Endodermal cell (in vitro differentiated cells): ENCODE data around the gene NUDT4. TPM values are rescaled to one million over a fixed set of nuclear protein-coding genes. Genes with fewer than 3 reads are reported as not detected.

Source experiments
- DNase-seq: peaks from one replicate; pipeline ENCODE4 v3.0.0-alpha.2; 2017
- H3K27ac ChIP-seq: 2 replicates; pipeline ENCODE4 v1.5.1; 2013; ENCODE audit warnings: mild to moderate bottlenecking, low read depth, low read length, moderate library complexity
- H3K27me3 ChIP-seq: 2 replicates; pipeline ENCODE4 v1.6.1; 2013; ENCODE audit warnings: mild to moderate bottlenecking, low read length, moderate library complexity; ENCODE audit not compliant: insufficient read depth, control insufficient read depth, poor library complexity, severe bottlenecking
- H3K36me3 ChIP-seq: 2 replicates; pipeline ENCODE4 v1.7.0; 2013; ENCODE audit warnings: mild to moderate bottlenecking, low read length, moderate library complexity; ENCODE audit not compliant: control insufficient read depth, insufficient read depth
- H3K4me1 ChIP-seq: one replicate; pipeline ENCODE4 v1.7.0; 2013; ENCODE audit warnings: low read length; ENCODE audit not compliant: control insufficient read depth, insufficient read depth
- H3K4me3 ChIP-seq: 2 replicates; pipeline ENCODE4 v1.5.1; 2013; ENCODE audit warnings: mild to moderate bottlenecking, low read length, moderate library complexity
- H3K9ac ChIP-seq: 2 replicates; pipeline ENCODE4 v1.6.1; 2013; ENCODE audit warnings: mild to moderate bottlenecking, low read length, moderate library complexity; ENCODE audit not compliant: poor library complexity, severe bottlenecking; ENCODE audit errors: extremely low read depth
- H3K9me3 ChIP-seq: 2 replicates; pipeline ENCODE4 v1.6.1; 2013; ENCODE audit warnings: mild to moderate bottlenecking, low read length, moderate library complexity; ENCODE audit not compliant: control insufficient read depth
- H3K27ac Mint-ChIP-seq: 2 replicates; pipeline ENCODE4 v1.8.0; 2020; ENCODE audit warnings: mixed read lengths
- H3K27me3 Mint-ChIP-seq: 2 replicates; pipeline ENCODE4 v1.8.0; 2021; ENCODE audit warnings: mild to moderate bottlenecking, mixed read lengths; ENCODE audit not compliant: insufficient read depth
- H3K36me3 Mint-ChIP-seq: 2 replicates; pipeline ENCODE4 v1.8.0; 2020; ENCODE audit warnings: low read depth, mixed read lengths
- H3K4me1 Mint-ChIP-seq: 2 replicates; pipeline ENCODE4 v1.8.0; 2020; ENCODE audit warnings: mixed read lengths
- H3K4me3 Mint-ChIP-seq: 2 replicates; pipeline ENCODE4 v1.8.0; 2020; ENCODE audit warnings: mild to moderate bottlenecking, moderate library complexity, mixed read lengths
- H3K9me3 Mint-ChIP-seq: 2 replicates; pipeline ENCODE4 v1.8.0; 2020; ENCODE audit warnings: mild to moderate bottlenecking, mixed read lengths
- WGBS, 2 experiments: methylation state at CpG; one replicate each; pipeline versions ENCODE4 v1.1.5 to v1.1.7; 2013; ENCODE audit warnings: missing lambda C conversion rate in 2 of 2, mixed read lengths in 1 of 2; ENCODE audit not compliant: insufficient coverage in 1 of 2, insufficient read length in 1 of 2; 5-methylcytosine and 5-hydroxymethylcytosine counted together
- total RNA-seq, 2 donors: library from RNA; stranded (reverse); fragmentation: NEBNext Ultra II Directional in 1 of 2; extraction: Animal tissue kit (Norgen Biotek cat#: 25700) in 1 of 2; gene quantifications; 2 replicates in 1 of 2; 3 replicates in 1 of 2; pipeline ENCODE4 v1.2.1, GENCODE V29; 2021
- TF ChIP-seq, protein P1 (sequence below): fragments of 200-600 bp; sonication (generic); conservative IDR thresholded peaks from 2 replicates; pipeline ENCODE4 v1.5.0; 2021; ENCODE audit warnings: antibody characterized with exemption, mild to moderate bottlenecking

Gene NUDT4
- total RNA-seq, 2 donors from 2014 or later = 334 to 453 TPM

DNA sequence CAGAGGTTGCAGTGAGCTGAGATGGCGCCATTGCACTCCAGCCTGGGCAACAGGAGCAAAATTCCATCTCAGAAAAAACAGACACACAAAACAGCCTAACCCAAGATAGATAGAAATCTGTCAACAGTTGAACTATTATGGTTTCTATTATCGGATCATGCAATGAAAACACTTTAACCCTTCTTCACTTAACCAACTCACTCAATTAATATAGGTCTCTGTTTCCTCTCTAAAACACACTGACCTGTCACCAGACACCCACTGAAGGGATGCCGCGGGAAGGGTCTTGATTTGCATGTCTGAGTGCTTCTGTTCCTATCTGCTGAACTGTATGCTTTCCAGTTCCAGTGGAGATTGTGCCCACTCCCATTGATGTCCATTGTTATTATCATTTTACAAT lies 38.0 kb upstream of the NUDT4 start:
- H3K4me1 Mint-ChIP-seq = peaks cover 10% of the 10 kb centered on the region
- H3K9me3 Mint-ChIP-seq = no peaks in the 10 kb centered on the region
- H3K27ac Mint-ChIP-seq = no peak overlapping the region
- H3K36me3 Mint-ChIP-seq = peaks cover 2% of the 10 kb centered on the region
- no peak overlapping the region for H3K4me3 ChIP-seq
- no peaks in the 10 kb centered on the region for H3K9me3 ChIP-seq
- TF ChIP-seq, protein P1, sequence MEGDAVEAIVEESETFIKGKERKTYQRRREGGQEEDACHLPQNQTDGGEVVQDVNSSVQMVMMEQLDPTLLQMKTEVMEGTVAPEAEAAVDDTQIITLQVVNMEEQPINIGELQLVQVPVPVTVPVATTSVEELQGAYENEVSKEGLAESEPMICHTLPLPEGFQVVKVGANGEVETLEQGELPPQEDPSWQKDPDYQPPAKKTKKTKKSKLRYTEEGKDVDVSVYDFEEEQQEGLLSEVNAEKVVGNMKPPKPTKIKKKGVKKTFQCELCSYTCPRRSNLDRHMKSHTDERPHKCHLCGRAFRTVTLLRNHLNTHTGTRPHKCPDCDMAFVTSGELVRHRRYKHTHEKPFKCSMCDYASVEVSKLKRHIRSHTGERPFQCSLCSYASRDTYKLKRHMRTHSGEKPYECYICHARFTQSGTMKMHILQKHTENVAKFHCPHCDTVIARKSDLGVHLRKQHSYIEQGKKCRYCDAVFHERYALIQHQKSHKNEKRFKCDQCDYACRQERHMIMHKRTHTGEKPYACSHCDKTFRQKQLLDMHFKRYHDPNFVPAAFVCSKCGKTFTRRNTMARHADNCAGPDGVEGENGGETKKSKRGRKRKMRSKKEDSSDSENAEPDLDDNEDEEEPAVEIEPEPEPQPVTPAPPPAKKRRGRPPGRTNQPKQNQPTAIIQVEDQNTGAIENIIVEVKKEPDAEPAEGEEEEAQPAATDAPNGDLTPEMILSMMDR = no peak
- no peaks in the 10 kb centered on the region for H3K36me3 ChIP-seq
- 96 to 100% methylated on average over 3 to 4 of the region's 4 CpGs for WGBS, 2 experiments
- H3K4me1 ChIP-seq = no peaks in the 10 kb centered on the region
- no peak overlapping the region for H3K9ac ChIP-seq
- H3K27me3 ChIP-seq = no peaks in the 10 kb centered on the region
- H3K27ac ChIP-seq = no peak overlapping the region
- no peak overlapping the region for H3K4me3 Mint-ChIP-seq
- DNase-seq = no peak
- H3K27me3 Mint-ChIP-seq = no peaks in the 10 kb centered on the region

DNA sequence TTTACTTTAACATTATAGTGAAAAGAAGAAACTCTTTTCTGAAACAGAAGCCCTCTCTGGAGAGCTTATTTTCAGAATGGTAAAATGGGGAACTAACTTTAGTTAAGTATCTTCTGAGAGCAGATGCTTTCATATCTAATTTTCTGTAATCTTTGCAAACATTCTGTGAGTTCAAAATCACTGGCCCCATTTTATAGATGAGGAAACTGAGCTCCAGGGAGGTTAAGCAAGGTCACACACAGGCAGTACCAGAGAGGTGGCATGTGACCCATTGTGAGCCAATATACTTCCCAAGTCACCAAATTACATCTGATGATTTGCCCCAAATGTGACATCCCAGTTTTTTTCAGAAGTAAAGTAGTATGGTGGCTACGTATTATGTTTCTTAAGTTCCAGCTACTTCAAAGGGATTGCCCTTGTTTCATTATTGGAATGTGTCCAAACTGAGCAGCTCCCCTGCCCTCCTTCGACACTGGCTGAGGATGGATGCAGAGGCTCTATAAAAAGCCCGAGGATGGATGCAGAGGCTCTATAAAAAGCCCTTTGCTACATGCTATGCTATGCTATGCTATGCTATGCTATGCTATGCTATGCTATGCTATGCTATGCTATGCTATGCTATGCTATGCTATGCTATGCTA lies 36.2 kb upstream of the NUDT4 start:
- Mint-ChIP-seq H3K9me3 (no peaks in the 10 kb centered on the region), H3K4me3 (no peak overlapping the region), H3K36me3 (peaks cover 2% of the 10 kb centered on the region), H3K4me1 (peaks cover 3% of the 10 kb centered on the region), H3K27me3 (no peaks in the 10 kb centered on the region), H3K27ac (no peak overlapping the region)
- WGBS, 2 experiments = 92 to 97% methylated on average over 3 of the region's 3 CpGs
- H3K9ac ChIP-seq = no peak overlapping the region
- no peaks in the 10 kb centered on the region for H3K4me1 ChIP-seq
- no peak overlapping the region for H3K4me3 ChIP-seq
- no peaks in the 10 kb centered on the region for H3K36me3 ChIP-seq
- H3K27me3 ChIP-seq = no peaks in the 10 kb centered on the region
- no peaks in the 10 kb centered on the region for H3K9me3 ChIP-seq
- DNase-seq = no peak
- TF ChIP-seq, protein P1 = no peak
- no peak overlapping the region for H3K27ac ChIP-seq

DNA sequence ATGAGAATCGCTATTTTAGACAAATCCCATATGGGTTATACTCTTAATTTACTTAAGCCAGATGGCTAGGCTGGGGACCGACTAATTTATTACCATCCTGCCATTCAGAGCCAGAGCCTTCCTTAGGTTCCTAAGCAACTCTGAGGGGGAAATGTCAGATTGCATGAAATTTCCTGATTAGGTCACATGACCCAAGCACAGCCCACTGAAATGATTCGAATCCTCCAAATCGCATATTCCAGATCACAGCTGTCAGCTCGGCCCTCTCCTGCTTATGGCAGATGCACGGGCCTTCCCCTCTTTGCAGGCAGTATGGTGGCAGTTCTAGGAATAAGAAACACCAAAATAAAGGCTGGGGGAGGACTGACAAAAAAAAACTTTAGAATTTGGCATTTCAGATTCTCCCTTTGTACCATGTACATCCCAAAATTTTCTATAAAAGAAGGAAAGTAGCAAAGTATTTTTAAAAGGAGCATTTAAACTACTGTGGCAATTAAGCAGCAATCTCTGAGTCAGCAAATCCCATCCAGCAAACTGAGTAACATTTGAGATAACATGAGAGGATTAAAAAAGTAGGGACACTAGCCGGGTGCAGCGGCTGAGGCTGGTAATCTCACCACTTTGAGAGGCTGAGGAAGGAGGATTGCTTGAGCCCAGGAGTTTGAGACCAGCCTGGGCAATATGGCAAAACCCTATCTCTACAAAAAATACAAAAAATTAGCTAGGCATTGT lies 30.5 kb upstream of the NUDT4 start:
- Histone ChIP-seq H3K27me3 (no peaks in the 10 kb centered on the region), H3K4me1 (no peaks in the 10 kb centered on the region), H3K9me3 (no peaks in the 10 kb centered on the region), H3K36me3 (no peaks in the 10 kb centered on the region), H3K9ac (no peak overlapping the region), H3K4me3 (no peak overlapping the region), H3K27ac (no peak overlapping the region)
- whole genome bisulfite sequencing, 2 experiments = 91 to 92% methylated on average over 6 to 8 of the region's 8 CpGs
- Mint-ChIP-seq H3K4me3 (no peak overlapping the region), H3K4me1 (no peaks in the 10 kb centered on the region), H3K36me3 (no peaks in the 10 kb centered on the region), H3K27ac (no peak overlapping the region), H3K27me3 (no peaks in the 10 kb centered on the region), H3K9me3 (peaks cover 11% of the 10 kb centered on the region)
- TF ChIP-seq, protein P1 = no peak
- no peak for DNase-seq
